ENCODE measurements around the gene KIAA1671. TPM values are rescaled to one million over a fixed set of nuclear protein-coding genes. Genes with fewer than 3 reads are reported as not detected.

KIAA1671 gene
- total RNA-seq, 1 experiment from 2014 or later, result 18.6 TPM

DNA sequence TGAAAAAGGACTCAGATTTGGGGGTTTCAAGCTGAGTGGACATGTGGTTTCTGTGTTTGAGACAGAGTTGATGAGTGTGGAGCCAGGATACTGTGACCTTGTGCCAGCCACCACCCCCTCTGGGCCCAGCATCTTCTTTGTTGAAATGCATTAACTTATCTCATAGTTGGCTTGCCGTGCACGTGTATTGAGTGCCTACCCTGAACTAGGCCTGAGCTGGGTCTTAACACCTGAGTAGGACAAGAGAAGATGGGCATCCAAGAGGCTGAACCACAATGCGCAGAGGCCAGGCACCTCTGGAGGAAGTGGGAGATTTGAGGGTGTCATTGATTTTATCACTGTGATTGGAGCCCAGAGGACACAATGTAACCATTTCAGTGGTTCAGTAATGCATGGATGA lies 129.6 kb downstream of the KIAA1671 start:
- CTCF ChIA-PET, result interaction anchor here (0.6 kb wide), 1 partner anchor 30 kb away, joined by 6 read pairs; no protein-coding TSS in a partner anchor
- no peak for ATAC-seq

GRCh38 chr22:25083056-25083806 lies 130.7 kb downstream of the KIAA1671 start:
- no peak for DNase-seq
- no peak overlapping the region for H3K4me2 ChIP-seq (ENCODE audit: low read length)
- H3K27ac ChIP-seq (ENCODE audit: low read length), result no peak overlapping the region
- intact Hi-C loops (cut with micrococcal nuclease), result no loop called here
- H3K4me3 ChIP-seq (ENCODE audit: low read length), result no peak overlapping the region
- no peaks in the 10 kb centered on the region for H3K9me2 ChIP-seq (replicated peaks; ENCODE audit: low read length)
- no peaks in the 10 kb centered on the region for H4K20me1 ChIP-seq (ENCODE audit: low read length)
- BruUV-seq (replicated peaks), result no TSS peak
- no peak overlapping the region for H2AFZ ChIP-seq (ENCODE audit: low read length)
- no peak overlapping the region for H3K9ac ChIP-seq (ENCODE audit: low read length)
- no peak for TF ChIP-seq CTCF (conservative IDR thresholded peaks at IDR 0.05; ENCODE audit: low read depth, low read length)
- no peak for TF ChIP-seq EZH2 (IDR thresholded peaks at IDR 0.05; ENCODE audit: low read length, unreplicated experiment)
- TF ChIP-seq EZH2phosphoT487 (IDR thresholded peaks at IDR 0.05; ENCODE audit: borderline replicate concordance, low read length), result no peak
- H3F3A ChIP-seq (ENCODE audit: low read length, unreplicated experiment), result no peaks in the 10 kb centered on the region
- ChIA-PET CTCF (no interaction called here), POLR2A (ENCODE audit: unreplicated experiment) (no interaction called here)
- no peaks in the 10 kb centered on the region for H3K27me3 ChIP-seq (ENCODE audit: low read length)
- no peaks in the 10 kb centered on the region for H3K4me1 ChIP-seq (ENCODE audit: insufficient read depth, low read length)
- no peak for ATAC-seq
- no peaks in the 10 kb centered on the region for H3K79me2 ChIP-seq (ENCODE audit: low read length)
- H3K36me3 ChIP-seq (ENCODE audit: low read depth, low read length), result no peaks in the 10 kb centered on the region
- H3K9me3 ChIP-seq (ENCODE audit: low read length), result no peaks in the 10 kb centered on the region

More for the DNA sequence above, 129.6 kb downstream of the KIAA1671 start:
- H3K4me2 ChIP-seq (ENCODE audit: low read length), result no peak overlapping the region
- no peaks in the 10 kb centered on the region for H3K9me2 ChIP-seq (replicated peaks; ENCODE audit: low read length)
- H4K20me1 ChIP-seq (ENCODE audit: low read length), result no peaks in the 10 kb centered on the region
- H3K4me1 ChIP-seq (ENCODE audit: insufficient read depth, low read length), result no peaks in the 10 kb centered on the region
- H3K36me3 ChIP-seq (ENCODE audit: low read depth, low read length), result no peaks in the 10 kb centered on the region
- intact Hi-C loops (cut with micrococcal nuclease), result no loop called here
- H3F3A ChIP-seq (ENCODE audit: low read length, unreplicated experiment), result no peaks in the 10 kb centered on the region
- H3K4me3 ChIP-seq (ENCODE audit: low read length), result no peak overlapping the region
- H2AFZ ChIP-seq (ENCODE audit: low read length), result no peak overlapping the region
- no peaks in the 10 kb centered on the region for H3K9me3 ChIP-seq (ENCODE audit: low read length)
- H3K27me3 ChIP-seq (ENCODE audit: low read length), result no peaks in the 10 kb centered on the region
- POLR2A ChIA-PET (ENCODE audit: unreplicated experiment), result no interaction called here
- DNase-seq, result no peak
- BruUV-seq (replicated peaks), result no TSS peak
- H3K27ac ChIP-seq (ENCODE audit: low read length), result no peak overlapping the region
- TF ChIP-seq EZH2 (IDR thresholded peaks at IDR 0.05; ENCODE audit: low read length, unreplicated experiment), result no peak
- TF ChIP-seq EZH2phosphoT487 (IDR thresholded peaks at IDR 0.05; ENCODE audit: borderline replicate concordance, low read length), result no peak
- TF ChIP-seq CTCF (conservative IDR thresholded peaks at IDR 0.05; ENCODE audit: low read depth, low read length), result no peak
- no peak overlapping the region for H3K9ac ChIP-seq (ENCODE audit: low read length)
- no peaks in the 10 kb centered on the region for H3K79me2 ChIP-seq (ENCODE audit: low read length)

- intact Hi-C loops (cut with micrococcal nuclease), result no loop called here
- Histone ChIP-seq H2AFZ (ENCODE audit: low read length) (no peak overlapping the region), H3K79me2 (ENCODE audit: low read length) (no peaks in the 10 kb centered on the region), H3F3A (ENCODE audit: low read length, unreplicated experiment) (no peaks in the 10 kb centered on the region), H4K20me1 (ENCODE audit: low read length) (no peaks in the 10 kb centered on the region), H3K27me3 (ENCODE audit: low read length) (no peaks in the 10 kb centered on the region), H3K36me3 (ENCODE audit: low read depth, low read length) (no peaks in the 10 kb centered on the region), H3K4me3 (ENCODE audit: low read length) (no peak overlapping the region), H3K9ac (ENCODE audit: low read length) (no peak overlapping the region), H3K4me1 (ENCODE audit: insufficient read depth, low read length) (no peaks in the 10 kb centered on the region), H3K27ac (ENCODE audit: low read length) (no peak overlapping the region), H3K9me3 (ENCODE audit: low read length) (no peaks in the 10 kb centered on the region), H3K4me2 (ENCODE audit: low read length) (no peak overlapping the region), H3K9me2 (replicated peaks; ENCODE audit: low read length) (no peaks in the 10 kb centered on the region)
- DNase-seq (no peak), ATAC-seq (no peak)
- ChIA-PET POLR2A (ENCODE audit: unreplicated experiment) (no interaction called here), CTCF (no interaction called here)
- BruUV-seq (replicated peaks), result no TSS peak
- TF ChIP-seq EZH2phosphoT487 (IDR thresholded peaks at IDR 0.05; ENCODE audit: borderline replicate concordance, low read length) (no peak), EZH2 (IDR thresholded peaks at IDR 0.05; ENCODE audit: low read length, unreplicated experiment) (no peak), CTCF (conservative IDR thresholded peaks at IDR 0.05; ENCODE audit: low read depth, low read length) (no peak)
Observed at GRCh38 chr22:25083807-25084200, 131.3 kb downstream of the KIAA1671 start.
